Activated B cell treated with CpG ODN at 0.5 μM for 24 hours (primary cell): Measurements from ENCODE around the gene DCC. TPM values are rescaled to one million over a fixed set of nuclear protein-coding genes. Genes with fewer than 3 reads are reported as not detected.

ENCODE experiments used
- ATAC-seq: fragments of 200-7000 bp; cut with Tn5 transposase; one replicate; pipeline ENCODE4 v1.10.0; 2021; ENCODE audit warnings: low read depth, mild to moderate bottlenecking, moderate library complexity
- CTCF ChIA-PET: fragments of 350-600 bp; sonication (Branson Sonifier 250); formaldehyde crosslinking; loops from one replicate; lab custom pipeline; 2021; ENCODE audit warnings: antibody characterized with exemption; lab: Charles Lee
- POLR2A ChIA-PET: fragments of 350-600 bp; sonication (Branson Sonifier 250); formaldehyde crosslinking; loops from one replicate; lab custom pipeline; 2021; ENCODE audit warnings: antibody characterized with exemption; lab: Charles Lee
- DNase-seq: peaks from one replicate; pipeline ENCODE4 v3.0.0; 2022
- H3K27ac Mint-ChIP-seq: one replicate; pipeline ENCODE4 v1.8.0; 2020; ENCODE audit warnings: mixed read lengths
- H3K27me3 Mint-ChIP-seq: one replicate; pipeline ENCODE4 v1.8.0; 2021; ENCODE audit warnings: mixed read lengths
- H3K36me3 Mint-ChIP-seq: one replicate; pipeline ENCODE4 v1.8.0; 2021; ENCODE audit warnings: low read depth, mixed read lengths
- H3K4me1 Mint-ChIP-seq: one replicate; pipeline ENCODE4 v1.8.0; 2021; ENCODE audit warnings: mixed read lengths
- H3K4me3 Mint-ChIP-seq: one replicate; pipeline ENCODE4 v1.8.0; 2020; ENCODE audit warnings: mild to moderate bottlenecking, mixed read lengths
- H3K9me3 Mint-ChIP-seq: one replicate; pipeline ENCODE4 v1.8.0; 2020; ENCODE audit warnings: mixed read lengths
- intact Hi-C: fragments of 100-400 bp; cut with micrococcal nuclease; formaldehyde crosslinking; loops from one replicate; pipeline ENCODE4 v1.15.1; 2024
- total RNA-seq: library from RNA; stranded (reverse); gene quantifications from 2 replicates; pipeline ENCODE4 v1.2.3, GENCODE V29; 2022
- TF ChIP-seq, protein P1 (sequence below): fragments of 200-600 bp; IDR thresholded peaks from one replicate; pipeline ENCODE4 v1.8.0; 2022; ENCODE audit warnings: antibody characterized with exemption, mild to moderate bottlenecking

The DCC gene
- total RNA-seq, 1 donor from 2014 or later = not detected

GRCh38 chr18:53551868-53552426, 1212.0 kb downstream of the DCC start:
- Mint-ChIP-seq H3K27ac (no peak overlapping the region), H3K27me3 (no peaks in the 10 kb centered on the region), H3K4me1 (no peaks in the 10 kb centered on the region), H3K9me3 (peaks cover 5% of the 10 kb centered on the region), H3K4me3 (no peak overlapping the region), H3K36me3 (no peaks in the 10 kb centered on the region)
- POLR2A ChIA-PET = no interaction called here
- intact Hi-C loops = no loop called here
- DNase-seq (no peak), ATAC-seq (no peak)
- TF ChIP-seq, protein P1, sequence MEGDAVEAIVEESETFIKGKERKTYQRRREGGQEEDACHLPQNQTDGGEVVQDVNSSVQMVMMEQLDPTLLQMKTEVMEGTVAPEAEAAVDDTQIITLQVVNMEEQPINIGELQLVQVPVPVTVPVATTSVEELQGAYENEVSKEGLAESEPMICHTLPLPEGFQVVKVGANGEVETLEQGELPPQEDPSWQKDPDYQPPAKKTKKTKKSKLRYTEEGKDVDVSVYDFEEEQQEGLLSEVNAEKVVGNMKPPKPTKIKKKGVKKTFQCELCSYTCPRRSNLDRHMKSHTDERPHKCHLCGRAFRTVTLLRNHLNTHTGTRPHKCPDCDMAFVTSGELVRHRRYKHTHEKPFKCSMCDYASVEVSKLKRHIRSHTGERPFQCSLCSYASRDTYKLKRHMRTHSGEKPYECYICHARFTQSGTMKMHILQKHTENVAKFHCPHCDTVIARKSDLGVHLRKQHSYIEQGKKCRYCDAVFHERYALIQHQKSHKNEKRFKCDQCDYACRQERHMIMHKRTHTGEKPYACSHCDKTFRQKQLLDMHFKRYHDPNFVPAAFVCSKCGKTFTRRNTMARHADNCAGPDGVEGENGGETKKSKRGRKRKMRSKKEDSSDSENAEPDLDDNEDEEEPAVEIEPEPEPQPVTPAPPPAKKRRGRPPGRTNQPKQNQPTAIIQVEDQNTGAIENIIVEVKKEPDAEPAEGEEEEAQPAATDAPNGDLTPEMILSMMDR = no peak
- CTCF ChIA-PET = no interaction called here

GRCh38 chr18:53553030-53553429, 1213.0 kb downstream of the DCC start:
- Mint-ChIP-seq H3K27ac (no peak overlapping the region), H3K36me3 (no peaks in the 10 kb centered on the region), H3K27me3 (no peaks in the 10 kb centered on the region), H3K4me3 (no peak overlapping the region), H3K4me1 (no peaks in the 10 kb centered on the region), H3K9me3 (peaks cover 5% of the 10 kb centered on the region)
- no peak for DNase-seq
- ChIA-PET CTCF (no interaction called here), POLR2A (no interaction called here)
- ATAC-seq = no peak
- TF ChIP-seq, protein P1 = no peak
- intact Hi-C loops = no loop called here

DNA sequence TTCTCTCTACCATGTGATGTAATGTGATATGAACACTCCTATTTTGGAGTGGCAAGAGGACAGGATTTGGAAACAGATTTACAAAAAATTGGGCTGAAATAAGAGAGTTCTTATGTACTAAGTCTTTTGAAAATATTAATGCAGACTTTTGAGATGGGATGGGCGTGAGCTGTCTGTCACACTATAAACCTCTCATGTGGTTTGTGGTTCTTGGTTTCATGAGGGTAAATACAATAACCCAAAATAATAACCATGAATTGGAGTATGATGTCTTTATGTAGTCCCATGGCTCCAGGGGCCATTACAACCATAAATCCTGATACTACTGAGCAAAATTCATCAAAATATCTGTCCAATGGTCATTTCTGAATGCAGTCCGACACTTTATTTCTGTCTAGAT, 1216.5 kb downstream of the DCC start:
- DNase-seq (no peak), ATAC-seq (no peak)
- Mint-ChIP-seq H3K4me1 (no peaks in the 10 kb centered on the region), H3K4me3 (no peak overlapping the region), H3K36me3 (no peaks in the 10 kb centered on the region), H3K27me3 (no peaks in the 10 kb centered on the region), H3K9me3 (peaks cover 9% of the 10 kb centered on the region), H3K27ac (no peak overlapping the region)
- intact Hi-C loops = no loop called here
- CTCF ChIA-PET = no interaction called here
- TF ChIP-seq, protein P1 = no peak
- POLR2A ChIA-PET = no interaction called here

DNA sequence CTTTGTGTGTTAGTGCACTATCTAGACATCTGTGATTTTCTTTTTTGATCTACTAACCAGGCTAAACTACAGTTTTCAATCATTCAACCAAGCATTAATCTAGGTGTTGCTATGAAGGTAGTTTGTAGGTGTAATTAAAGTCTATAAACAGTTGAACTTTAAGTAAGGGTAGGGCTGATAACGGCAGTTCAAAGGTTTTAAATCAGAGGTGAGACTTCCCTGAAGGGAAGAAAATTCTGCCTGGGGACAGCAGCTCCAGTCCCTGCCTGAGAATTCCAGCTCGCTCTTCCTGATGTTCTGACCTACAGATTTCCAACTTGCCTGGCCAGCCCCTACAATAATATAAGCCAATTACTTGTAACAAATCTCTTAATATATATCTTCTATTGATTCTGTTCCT, 1220.5 kb downstream of the DCC start:
- DNase-seq (no peak), ATAC-seq (no peak)
- Mint-ChIP-seq H3K9me3 (peaks cover 9% of the 10 kb centered on the region), H3K27ac (no peak overlapping the region), H3K36me3 (no peaks in the 10 kb centered on the region), H3K4me3 (no peak overlapping the region), H3K27me3 (no peaks in the 10 kb centered on the region), H3K4me1 (no peaks in the 10 kb centered on the region)
- TF ChIP-seq, protein P1 = no peak
- ChIA-PET POLR2A (no interaction called here), CTCF (interaction anchor here (1.0 kb wide), 1 partner anchor 9 kb away, joined by 3 read pairs; no protein-coding TSS in a partner anchor)
- intact Hi-C loops = no loop called here

GRCh38 chr18:53566626-53567025, 1226.6 kb downstream of the DCC start:
- ATAC-seq = no peak
- TF ChIP-seq, protein P1 = no peak
- intact Hi-C loops = no loop called here
- ChIA-PET POLR2A (no interaction called here), CTCF (interaction anchor here (1.4 kb wide), 1 partner anchor 1104 kb away, joined by 7 read pairs; no protein-coding TSS in a partner anchor)
- no peaks in the 10 kb centered on the region for H3K36me3 Mint-ChIP-seq
- no peaks in the 10 kb centered on the region for H3K9me3 Mint-ChIP-seq
- H3K4me3 Mint-ChIP-seq = no peak overlapping the region
- no peak overlapping the region for H3K27ac Mint-ChIP-seq
- H3K27me3 Mint-ChIP-seq = no peaks in the 10 kb centered on the region
- DNase-seq = no peak
- H3K4me1 Mint-ChIP-seq = no peaks in the 10 kb centered on the region
